Mesenchymal stem cell (in vitro differentiated cells and primary cell): ENCODE data around the gene TRMT10B.

ENCODE experiments used
- DNase-seq: peaks from one replicate; pipeline ENCODE4 v3.0.0-alpha.2; 2013
- H2AFZ ChIP-seq: one replicate; pipeline ENCODE4 v1.6.1; 2013; ENCODE audit warnings: low read depth, mild to moderate bottlenecking, control low read depth, inconsistent platforms, low read length, moderate library complexity
- H2AK5ac ChIP-seq: 2 replicates; pipeline ENCODE4 v1.6.1; 2013; ENCODE audit warnings: low read length, moderate library complexity, mild to moderate bottlenecking, inconsistent platforms; ENCODE audit not compliant: severe bottlenecking
- H2BK120ac ChIP-seq: one replicate; pipeline ENCODE4 v1.6.1; 2013; ENCODE audit warnings: low read depth, mild to moderate bottlenecking, inconsistent platforms, low read length, moderate library complexity
- H2BK12ac ChIP-seq, 2 experiments: one replicate each; pipeline ENCODE4 v1.6.1; 2013; ENCODE audit warnings: inconsistent platforms in 2 of 2, low read length in 2 of 2, mild to moderate bottlenecking in 2 of 2, moderate library complexity in 2 of 2, control low read depth in 1 of 2
- H2BK15ac ChIP-seq: one replicate; pipeline ENCODE4 v1.6.1; 2013; ENCODE audit warnings: mild to moderate bottlenecking, low read depth, inconsistent platforms; ENCODE audit not compliant: poor library complexity, severe bottlenecking
- H2BK5ac ChIP-seq: 2 replicates; pipeline ENCODE4 v1.6.1; 2013; ENCODE audit warnings: low read depth, mild to moderate bottlenecking, low read length, control low read depth, inconsistent platforms; ENCODE audit not compliant: poor library complexity, severe bottlenecking
- H3K14ac ChIP-seq, 2 experiments: one replicate each; pipeline ENCODE4 v1.6.1; 2013; ENCODE audit warnings: inconsistent platforms in 2 of 2, low read length in 2 of 2, control low read depth in 1 of 2, mild to moderate bottlenecking in 1 of 2, moderate library complexity in 1 of 2
- H3K18ac ChIP-seq, 2 experiments: one replicate each; pipeline ENCODE4 v1.6.1; 2013; ENCODE audit warnings: inconsistent platforms in 2 of 2, low read length in 2 of 2, control low read depth in 1 of 2, low read depth in 1 of 2, mild to moderate bottlenecking in 1 of 2
- H3K23ac ChIP-seq, 2 experiments: one replicate each; pipeline ENCODE4 v1.6.1; 2013; ENCODE audit warnings: inconsistent platforms in 2 of 2, low read length in 2 of 2, mild to moderate bottlenecking in 2 of 2, moderate library complexity in 2 of 2, control low read depth in 1 of 2
- H3K27ac ChIP-seq: 2 replicates; pipeline ENCODE4 v1.5.1; 2013; ENCODE audit warnings: mild to moderate bottlenecking, moderate library complexity, low read length, control low read depth, inconsistent platforms; ENCODE audit not compliant: poor library complexity, severe bottlenecking
- H3K27me3 ChIP-seq, 2 experiments: 2 replicates each; pipeline versions ENCODE4 v1.6.1 to v1.7.0; 2013; ENCODE audit warnings: low read length in 2 of 2, mild to moderate bottlenecking in 2 of 2, moderate library complexity in 2 of 2, control low read depth in 1 of 2, inconsistent platforms in 1 of 2; ENCODE audit not compliant: control insufficient read depth in 1 of 2, insufficient read depth in 1 of 2
- H3K36me3 ChIP-seq, 2 experiments: 2 replicates each; pipeline versions ENCODE4 v1.6.1 to v1.7.0; 2013; ENCODE audit warnings: low read length in 2 of 2, control low read depth in 1 of 2, inconsistent platforms in 1 of 2, low read depth in 1 of 2, mild to moderate bottlenecking in 1 of 2; ENCODE audit not compliant: insufficient read depth in 2 of 2, control insufficient read depth in 1 of 2
- H3K4ac ChIP-seq, 2 experiments: one replicate each; pipeline ENCODE4 v1.6.1; 2013; ENCODE audit warnings: inconsistent platforms in 2 of 2, low read length in 2 of 2, mild to moderate bottlenecking in 2 of 2, moderate library complexity in 2 of 2, control low read depth in 1 of 2, low read depth in 1 of 2
- H3K4me1 ChIP-seq: 2 replicates; pipeline ENCODE4 v1.6.1; 2013; ENCODE audit warnings: low read depth, low read length, control low read depth; ENCODE audit not compliant: control insufficient read depth, insufficient read depth
- H3K4me2 ChIP-seq: 2 replicates; pipeline ENCODE4 v1.6.1; 2013; ENCODE audit warnings: low read length, mild to moderate bottlenecking, inconsistent platforms; ENCODE audit not compliant: poor library complexity, severe bottlenecking
- H3K4me3 ChIP-seq, 2 experiments: 2 replicates each; pipeline versions ENCODE4 v1.5.1 to v1.7.0; 2013; ENCODE audit warnings: low read length in 2 of 2, mild to moderate bottlenecking in 2 of 2, control low read depth in 1 of 2, low read depth in 1 of 2; ENCODE audit not compliant: insufficient read depth in 1 of 2
- H3K79me1 ChIP-seq: replicated peaks from 2 replicates; pipeline ENCODE4 v1.6.1; 2013; ENCODE audit warnings: mild to moderate bottlenecking, control low read depth, low read length, inconsistent platforms; ENCODE audit not compliant: poor library complexity, severe bottlenecking
- H3K9ac ChIP-seq: 2 replicates; pipeline ENCODE4 v1.7.0; 2013; ENCODE audit warnings: mild to moderate bottlenecking, low read length, moderate library complexity
- H3K9me3 ChIP-seq: 2 replicates; pipeline ENCODE4 v1.7.0; 2013; ENCODE audit warnings: mild to moderate bottlenecking, low read length; ENCODE audit not compliant: control insufficient read depth
- H4K8ac ChIP-seq: one replicate; pipeline ENCODE4 v1.6.1; 2013; ENCODE audit warnings: inconsistent platforms, mild to moderate bottlenecking, low read length, moderate library complexity
- H4K91ac ChIP-seq: one replicate; pipeline ENCODE4 v1.6.1; 2013; ENCODE audit warnings: mild to moderate bottlenecking, low read length, inconsistent platforms
- WGBS: methylation state at CpG from one replicate; pipeline ENCODE4 v1.1.7; 2013; ENCODE audit warnings: mixed read lengths; 5-methylcytosine and 5-hydroxymethylcytosine counted together

Gene TRMT10B

DNA sequence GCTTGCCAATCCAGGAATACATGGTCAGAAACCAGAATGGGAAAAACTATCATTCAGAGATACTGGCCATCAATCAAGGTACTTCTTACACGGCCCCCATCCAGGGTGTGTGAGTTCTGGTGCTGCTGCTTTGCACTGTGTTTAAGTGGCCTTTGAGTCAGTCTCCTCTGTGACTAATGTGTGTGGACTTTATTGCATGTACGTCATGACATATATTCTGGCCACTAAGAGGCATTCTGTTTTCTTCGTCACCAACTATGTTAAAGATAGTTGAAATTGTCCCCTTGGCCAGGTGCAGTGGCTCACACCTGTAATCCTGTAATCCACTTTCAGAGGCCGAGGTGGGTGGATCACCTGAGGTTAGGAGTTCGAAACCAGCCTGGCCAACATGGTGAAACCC, 22.7 kb downstream of the TRMT10B start:
- H3K4me2 ChIP-seq = no peak overlapping the region
- peaks cover 44 to 82% of the 10 kb centered on the region in 2 experiments for H3K36me3 ChIP-seq
- no peak overlapping the region for H2BK120ac ChIP-seq
- H3K79me1 ChIP-seq = peaks cover 17% of the 10 kb centered on the region
- H3K27ac ChIP-seq = no peak overlapping the region
- no peaks in the 10 kb centered on the region for H3K27me3 ChIP-seq
- H3K18ac ChIP-seq = no peak overlapping the region
- no peak overlapping the region for H2BK12ac ChIP-seq
- no peak overlapping the region for H2AFZ ChIP-seq
- H3K9me3 ChIP-seq = no peaks in the 10 kb centered on the region
- H2BK15ac ChIP-seq = no peak overlapping the region
- no peak overlapping the region for H3K23ac ChIP-seq
- H3K14ac ChIP-seq = no peak overlapping the region
- peak; percentile 75 for DNase-seq
- no peak overlapping the region for H3K9ac ChIP-seq
- 45% methylated on average over 5 of the region's 5 CpGs for WGBS
- no peak overlapping the region for H3K4ac ChIP-seq
- no peak overlapping the region for H4K8ac ChIP-seq
- H2BK5ac ChIP-seq = no peak overlapping the region
- no peak overlapping the region for H3K4me3 ChIP-seq
- H3K4me1 ChIP-seq = peaks cover 2% of the 10 kb centered on the region
- H2AK5ac ChIP-seq = no peak overlapping the region
- no peak overlapping the region for H4K91ac ChIP-seq

- peaks cover 32 to 82% of the 10 kb centered on the region in 2 experiments for H3K36me3 ChIP-seq
- H3K23ac ChIP-seq = no peak overlapping the region
- no peak overlapping the region for H3K18ac ChIP-seq
- no peak overlapping the region for H3K4me2 ChIP-seq
- H3K4ac ChIP-seq = no peak overlapping the region
- H2BK12ac ChIP-seq = no peak overlapping the region
- no peak overlapping the region for H3K9ac ChIP-seq
- H4K8ac ChIP-seq = no peak overlapping the region
- H2BK5ac ChIP-seq = no peak overlapping the region
- H4K91ac ChIP-seq = no peak overlapping the region
- no peak overlapping the region for H2BK15ac ChIP-seq
- H3K27ac ChIP-seq = no peak overlapping the region
- 94% methylated on average over 1 of the region's 2 CpGs for WGBS
- peaks cover 2% of the 10 kb centered on the region for H3K4me1 ChIP-seq
- H3K9me3 ChIP-seq = no peaks in the 10 kb centered on the region
- H2AK5ac ChIP-seq = no peak overlapping the region
- H3K79me1 ChIP-seq = peaks cover 15% of the 10 kb centered on the region
- no peak overlapping the region for H2AFZ ChIP-seq
- no peaks in the 10 kb centered on the region for H3K27me3 ChIP-seq
- DNase-seq = no peak
- H2BK120ac ChIP-seq = no peak overlapping the region
- H3K14ac ChIP-seq = no peak overlapping the region
- H3K4me3 ChIP-seq = no peak overlapping the region
These were observed 24.9 kb downstream of the TRMT10B start for GRCh38 chr9:37778534-37778933.

DNA sequence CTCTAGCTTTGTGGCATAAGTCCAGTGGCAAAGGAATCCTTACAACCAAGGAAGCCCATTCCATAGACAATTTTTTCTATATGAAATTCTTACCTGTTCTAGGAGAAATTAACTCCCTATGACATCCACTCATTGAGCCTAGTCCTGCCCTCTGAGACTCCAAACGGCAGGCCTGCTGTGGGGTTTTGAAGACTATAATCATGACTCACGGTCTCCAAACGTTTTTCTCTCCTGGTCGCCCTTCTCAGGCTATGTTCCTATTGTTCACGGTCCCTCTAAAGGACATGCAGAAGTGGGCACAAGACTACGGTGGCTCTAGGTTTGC, 30.6 kb downstream of the TRMT10B start:
- DNase-seq = peak; percentile 41
- H4K91ac ChIP-seq = no peak overlapping the region
- H3K36me3 ChIP-seq = peaks cover 0 to 44% of the 10 kb centered on the region in 2 experiments
- no peaks in the 10 kb centered on the region for H3K9me3 ChIP-seq
- H3K27ac ChIP-seq = no peak overlapping the region
- no peak overlapping the region for H2BK15ac ChIP-seq
- H3K4me2 ChIP-seq = peak overlapping the region; percentile 75
- H4K8ac ChIP-seq = peak overlapping the region; percentile 99
- WGBS = 4% methylated on average over 6 of the region's 6 CpGs
- H3K18ac ChIP-seq = peak overlapping the region in 1 of 2 experiments; percentile 81
- peak overlapping the region; percentile 55 for H2AFZ ChIP-seq
- H3K27me3 ChIP-seq = no peaks in the 10 kb centered on the region
- H3K14ac ChIP-seq = no peak overlapping the region
- H2AK5ac ChIP-seq = no peak overlapping the region
- H2BK120ac ChIP-seq = no peak overlapping the region
- H3K4me1 ChIP-seq = no peaks in the 10 kb centered on the region
- H2BK12ac ChIP-seq = no peak overlapping the region
- peaks cover 6% of the 10 kb centered on the region for H3K79me1 ChIP-seq
- peak overlapping the region; percentile 93 for H3K9ac ChIP-seq
- no peak overlapping the region for H2BK5ac ChIP-seq
- H3K23ac ChIP-seq = no peak overlapping the region
- H3K4ac ChIP-seq = no peak overlapping the region
- peak overlapping the region; percentile 97 to 98 for H3K4me3 ChIP-seq

DNA sequence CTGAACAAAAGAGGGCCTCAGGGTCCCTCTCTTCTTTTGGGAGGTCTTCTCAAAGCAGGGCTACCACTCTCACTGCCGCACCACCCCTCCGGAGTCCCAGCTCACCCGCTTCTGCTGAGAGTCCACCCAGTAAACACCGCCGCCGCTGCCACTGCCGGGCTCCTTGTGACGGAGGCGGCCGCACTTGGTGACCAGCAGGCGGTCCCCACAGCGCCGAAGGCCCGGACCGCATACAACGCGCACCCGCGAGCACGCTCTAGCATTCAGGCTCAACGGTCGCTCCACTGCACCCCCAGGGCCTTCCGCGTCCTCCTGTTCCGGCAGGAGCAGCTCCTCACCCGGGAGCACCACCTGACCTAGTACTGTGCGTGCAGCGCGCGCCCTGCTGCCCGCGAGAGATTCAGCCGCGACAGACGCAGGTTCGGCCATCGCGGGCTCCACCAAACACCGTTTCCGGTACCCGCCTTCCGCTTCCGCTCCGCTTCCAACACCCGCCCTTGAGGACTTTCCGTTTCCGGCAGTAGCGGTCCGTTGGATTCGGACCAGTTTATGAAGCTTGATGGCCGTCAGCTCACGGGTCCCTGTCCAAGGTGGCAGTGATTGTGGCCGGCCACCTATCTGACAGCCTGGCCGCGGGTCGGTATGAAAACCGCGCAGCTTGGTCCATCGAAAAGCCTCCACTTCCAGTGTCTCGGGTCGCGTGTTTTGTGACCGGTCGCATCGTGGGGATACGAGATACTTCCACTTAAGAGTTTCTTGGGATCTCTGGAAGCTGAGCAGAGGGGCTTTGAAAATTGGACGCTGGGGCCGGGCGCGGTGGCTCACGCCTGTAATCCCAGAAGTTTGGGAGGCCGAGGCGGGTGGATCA, 31.2 kb downstream of the TRMT10B start, which contains the start of gene EXOSC3:
Gene EXOSC3 (minus strand): TSS at position 449 of the 868 bp plus-strand sequence. CDS start 20 bp downstream, at position 429.
- Histone ChIP-seq H4K91ac (peak within 1 kb of the TSS; percentile 84), H3K79me1 (peaks cover 8% of the 10 kb centered on the region), H3K9ac (peak within 1 kb of the TSS; percentile 93), H3K36me3 (peaks cover 0 to 41% of the 10 kb centered on the region in 2 experiments), H3K4me1 (no peaks in the 10 kb centered on the region), H3K27me3 (no peaks in the 10 kb centered on the region), H3K23ac (peak within 1 kb of the TSS in 1 of 2 experiments; percentile 16), H3K4me2 (peak within 1 kb of the TSS; percentile 75), H2BK120ac (no peak within 1 kb of the TSS), H2AK5ac (no peak within 1 kb of the TSS), H3K9me3 (no peaks in the 10 kb centered on the region), H3K4me3 (peak within 1 kb of the TSS; percentile 97 to 98), H4K8ac (peak within 1 kb of the TSS; percentile 99), H3K4ac (peak within 1 kb of the TSS; percentile 72 to 93), H2BK12ac (no peak within 1 kb of the TSS), H2BK15ac (no peak within 1 kb of the TSS), H3K14ac (peak within 1 kb of the TSS in 1 of 2 experiments; percentile 55), H3K18ac (peak within 1 kb of the TSS; percentile 81 to 91), H3K27ac (peak within 1 kb of the TSS; percentile 67), H2BK5ac (no peak within 1 kb of the TSS), H2AFZ (peak within 1 kb of the TSS; percentile 87)
- DNase-seq = peak; percentile 96
- 1% methylated on average over 73 of the region's 73 CpGs for WGBS
